Loucy (cell line): Measurements from ENCODE around the gene VPS26A.

ENCODE experiments used
- CTCF ChIP-seq: fragments of 200-600 bp; sonication (generic); conservative IDR thresholded peaks from 2 replicates; pipeline ENCODE4 v1.5.1; 2014; ENCODE audit warnings: mild to moderate bottlenecking, antibody characterized with exemption, low read length
- EZH2phosphoT487 ChIP-seq: fragments of 200-600 bp; IDR thresholded peaks from 2 replicates; pipeline ENCODE4 v1.6.1; 2018; ENCODE audit warnings: antibody characterized with exemption, mild to moderate bottlenecking, moderate library complexity, borderline replicate concordance

- TF ChIP-seq CTCF (no peak), EZH2phosphoT487 (no peak)
These were observed 738 bp downstream of the VPS26A start for GRCh38 chr10:69124563-69125268.
